Pons (tissue), 1 donor: Measurements from ENCODE around the gene NFIX.

Experiments used
- DNase-seq: peaks from one replicate; pipeline ENCODE4 v3.0.0-alpha.2; 2016; ENCODE audit warnings: low spot score

Gene NFIX

GRCh38 chr19:13127811-13128575 is 132.7 kb downstream of the NFIX start:
- DNase-seq: peak; percentile 15

GRCh38 chr19:13128583-13128982 is 133.3 kb downstream of the NFIX start:
- no peak for DNase-seq

- DNase-seq: no peak
Measured at GRCh38 chr19:13129384-13129783, 134.1 kb downstream of the NFIX start.

GRCh38 chr19:13130886-13131490 is 135.7 kb downstream of the NFIX start:
- no peak for DNase-seq

GRCh38 chr19:13132471-13133180 is 137.4 kb downstream of the NFIX start:
- DNase-seq: no peak

- DNase-seq: peak; percentile 88
Measured at GRCh38 chr19:13133241-13133870, 138.1 kb downstream of the NFIX start.

- no peak for DNase-seq
Measured at GRCh38 chr19:13134626-13135025, 139.4 kb downstream of the NFIX start.

- DNase-seq: no peak
Measured at GRCh38 chr19:13135068-13136062, 140.1 kb downstream of the NFIX start.

- no peak for DNase-seq
Measured at GRCh38 chr19:13137290-13137794, 142.1 kb downstream of the NFIX start.

- no peak for DNase-seq
Measured at GRCh38 chr19:13138171-13138915, 143.1 kb downstream of the NFIX start.

GRCh38 chr19:13138916-13139198 is 143.6 kb downstream of the NFIX start:
- DNase-seq: no peak

GRCh38 chr19:13139633-13140311 is 144.5 kb downstream of the NFIX start:
- no peak for DNase-seq

GRCh38 chr19:13146763-13147563 is 151.7 kb downstream of the NFIX start:
- no peak for DNase-seq
